Measurements from ENCODE around the gene PIMREG.

- no peak for TF ChIP-seq CTCF (conservative IDR thresholded peaks at IDR 0.05 in 1 of 2, IDR thresholded peaks at IDR 0.05 in 1 of 2; ENCODE audit: extremely low read depth in 1 of 2, insufficient read depth in 1 of 2, low read depth in 1 of 2, low read length in 2 of 2)
- no peak for TF ChIP-seq EZH2 (IDR thresholded peaks at IDR 0.05; ENCODE audit: borderline replicate concordance, low read length)
Observed at GRCh38 chr17:6429266-6429665, 15.0 kb upstream of the PIMREG start.

Measured in mammary epithelial cell (primary cell).